ENCODE results near the gene NRG3. TPM values are rescaled to one million over a fixed set of nuclear protein-coding genes. Genes with fewer than 3 reads are reported as not detected.

The NRG3 gene
- total RNA-seq, 6 experiments from 2014 or later = not detected

GRCh38 chr10:82463614-82464013 is 588.6 kb downstream of the NRG3 start:
- Mint-ChIP-seq H3K27me3 (ENCODE audit: insufficient read depth) (no peaks in the 10 kb centered on the region), H3K27ac (no peak overlapping the region), H3K36me3 (ENCODE audit: low read depth) (no peaks in the 10 kb centered on the region), H3K4me3 (no peak overlapping the region), H3K9me3 (peaks cover 44% of the 10 kb centered on the region), H3K4me1 (ENCODE audit: low read depth) (no peaks in the 10 kb centered on the region)
- no peak for DNase-seq
- no peak for TF ChIP-seq CTCF (IDR thresholded peaks at IDR 0.05)

- no peak for TF ChIP-seq CTCF (IDR thresholded peaks at IDR 0.05)
- Mint-ChIP-seq H3K4me1 (ENCODE audit: low read depth) (no peaks in the 10 kb centered on the region), H3K4me3 (no peak overlapping the region), H3K9me3 (peaks cover 43% of the 10 kb centered on the region), H3K36me3 (ENCODE audit: low read depth) (no peaks in the 10 kb centered on the region), H3K27me3 (ENCODE audit: insufficient read depth) (no peaks in the 10 kb centered on the region), H3K27ac (no peak overlapping the region)
- no peak for DNase-seq
These were observed 589.3 kb downstream of the NRG3 start for GRCh38 chr10:82464191-82464818.

- TF ChIP-seq CTCF (IDR thresholded peaks at IDR 0.05) = no peak
- Mint-ChIP-seq H3K27me3 (ENCODE audit: insufficient read depth) (no peaks in the 10 kb centered on the region), H3K27ac (no peak overlapping the region)
These were observed 590.0 kb downstream of the NRG3 start for GRCh38 chr10:82464966-82465365.

GRCh38 chr10:82468453-82468852 is 593.5 kb downstream of the NRG3 start:
- Mint-ChIP-seq H3K4me3 (no peak overlapping the region), H3K27me3 (ENCODE audit: insufficient read depth) (no peaks in the 10 kb centered on the region), H3K36me3 (ENCODE audit: low read depth) (no peaks in the 10 kb centered on the region), H3K27ac (no peak overlapping the region), H3K9me3 (peaks cover 54% of the 10 kb centered on the region), H3K4me1 (ENCODE audit: low read depth) (no peaks in the 10 kb centered on the region)
- DNase-seq = no peak
- no peak for TF ChIP-seq CTCF (IDR thresholded peaks at IDR 0.05)

More at GRCh38 chr10:82464966-82465365, 590.0 kb downstream of the NRG3 start:
- H3K4me1 Mint-ChIP-seq (ENCODE audit: low read depth) = no peaks in the 10 kb centered on the region
- no peak for DNase-seq
- H3K4me3 Mint-ChIP-seq = no peak overlapping the region
- H3K9me3 Mint-ChIP-seq = peaks cover 42% of the 10 kb centered on the region
- no peaks in the 10 kb centered on the region for H3K36me3 Mint-ChIP-seq (ENCODE audit: low read depth)

- no peak overlapping the region for H3K27ac Mint-ChIP-seq
- no peaks in the 10 kb centered on the region for H3K4me1 Mint-ChIP-seq (ENCODE audit: low read depth)
- H3K9me3 Mint-ChIP-seq = peaks cover 52% of the 10 kb centered on the region
- no peak overlapping the region for H3K4me3 Mint-ChIP-seq
- peaks cover 4% of the 10 kb centered on the region; the same call in 1 of the 2 replicates for H3K36me3 Mint-ChIP-seq (ENCODE audit: low read depth)
- TF ChIP-seq CTCF (IDR thresholded peaks at IDR 0.05) = no peak
- no peak for DNase-seq
- H3K27me3 Mint-ChIP-seq (ENCODE audit: insufficient read depth) = no peaks in the 10 kb centered on the region; the same call in 1 of the 2 replicates
These were observed 597.7 kb downstream of the NRG3 start for GRCh38 chr10:82472406-82473335.

Measured in HFFc6 (cell line).